ENCODE results near the gene OR6K6.

DNA sequence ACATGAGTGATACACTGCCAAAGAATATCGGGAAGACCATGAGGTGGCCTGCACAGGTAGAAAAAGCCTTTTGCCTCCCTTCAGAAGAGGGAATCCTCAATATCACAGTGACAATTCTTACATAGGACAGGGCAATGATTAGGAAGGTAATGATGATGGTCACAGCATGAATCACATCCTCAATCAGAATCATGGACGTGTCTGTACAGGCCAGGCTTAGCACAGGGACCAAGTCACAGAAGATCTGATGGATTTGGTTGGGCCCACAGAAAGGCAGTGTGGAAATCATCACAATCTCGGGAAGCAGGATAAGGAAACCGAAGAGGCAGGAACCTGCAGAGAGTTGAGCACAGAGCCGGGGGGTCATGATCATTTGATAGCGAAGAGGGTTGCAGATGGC, 37.2 kb upstream of the OR6K6 start:
- TF ChIP-seq, protein P1, sequence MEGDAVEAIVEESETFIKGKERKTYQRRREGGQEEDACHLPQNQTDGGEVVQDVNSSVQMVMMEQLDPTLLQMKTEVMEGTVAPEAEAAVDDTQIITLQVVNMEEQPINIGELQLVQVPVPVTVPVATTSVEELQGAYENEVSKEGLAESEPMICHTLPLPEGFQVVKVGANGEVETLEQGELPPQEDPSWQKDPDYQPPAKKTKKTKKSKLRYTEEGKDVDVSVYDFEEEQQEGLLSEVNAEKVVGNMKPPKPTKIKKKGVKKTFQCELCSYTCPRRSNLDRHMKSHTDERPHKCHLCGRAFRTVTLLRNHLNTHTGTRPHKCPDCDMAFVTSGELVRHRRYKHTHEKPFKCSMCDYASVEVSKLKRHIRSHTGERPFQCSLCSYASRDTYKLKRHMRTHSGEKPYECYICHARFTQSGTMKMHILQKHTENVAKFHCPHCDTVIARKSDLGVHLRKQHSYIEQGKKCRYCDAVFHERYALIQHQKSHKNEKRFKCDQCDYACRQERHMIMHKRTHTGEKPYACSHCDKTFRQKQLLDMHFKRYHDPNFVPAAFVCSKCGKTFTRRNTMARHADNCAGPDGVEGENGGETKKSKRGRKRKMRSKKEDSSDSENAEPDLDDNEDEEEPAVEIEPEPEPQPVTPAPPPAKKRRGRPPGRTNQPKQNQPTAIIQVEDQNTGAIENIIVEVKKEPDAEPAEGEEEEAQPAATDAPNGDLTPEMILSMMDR (conservative IDR thresholded peaks at IDR 0.05; ENCODE audit: low read depth, low read length): no peak
- TF ChIP-seq EZH2 (IDR thresholded peaks at IDR 0.05; ENCODE audit: borderline replicate concordance, low read depth, low read length, poor library complexity, severe bottlenecking): no peak
